ENCODE measurements around the gene MLN. TPM values are rescaled to one million over a fixed set of nuclear protein-coding genes. Genes with fewer than 3 reads are reported as not detected.

The MLN gene
- total RNA-seq, 1 experiment from 2014 or later, result not detected

DNA sequence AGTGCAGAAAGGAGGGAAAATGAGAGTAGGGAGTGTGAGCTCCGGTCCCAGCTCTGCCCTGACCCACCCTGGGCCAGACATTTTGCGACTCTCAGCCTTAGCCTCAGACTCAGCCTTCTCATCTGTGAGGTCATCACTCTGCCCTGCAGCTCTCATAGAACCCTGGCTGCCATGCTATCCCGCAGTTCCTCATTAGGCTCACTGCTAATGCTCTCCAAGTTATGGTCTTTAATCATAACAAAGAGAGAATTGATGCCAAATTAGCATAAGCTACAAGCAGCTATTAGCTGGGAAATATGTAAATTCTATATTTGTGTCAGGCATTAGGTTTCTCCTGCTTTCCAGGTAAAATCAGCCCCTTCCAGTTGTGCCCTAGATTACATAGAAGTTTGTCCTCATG, 46.5 kb upstream of the MLN start:
- H3K27ac ChIP-seq (ENCODE audit: insufficient read length, low read depth, low read length), result no peak overlapping the region
- Mint-ChIP-seq H3K27ac (no peak overlapping the region; a peak in 1 of 7 replicates), H3K4me3 (no peak overlapping the region), H3K9me3 (no peaks in the 10 kb centered on the region), H3K27me3 (ENCODE audit: low read depth) (peaks cover 3% of the 10 kb centered on the region), H3K36me3 (ENCODE audit: insufficient read depth in 1 of 3, low read depth in 3 of 3) (no peaks in the 10 kb centered on the region), H3K4me1 (peaks cover 22 to 24% of the 10 kb centered on the region in 2 experiments)
- no peak overlapping the region for H3T11ph ChIP-seq (ENCODE audit: low read length)
- H3K9ac ChIP-seq (ENCODE audit: extremely low read depth, insufficient read length, low read length), result no peak overlapping the region
- no peaks in the 10 kb centered on the region for H3K79me2 ChIP-seq (ENCODE audit: insufficient read depth, low read length)
- H3K23me2 ChIP-seq (ENCODE audit: insufficient read length, low read depth, low read length, poor library complexity, severe bottlenecking), result no peaks in the 10 kb centered on the region
- no peak overlapping the region for H2AFZ ChIP-seq (ENCODE audit: low read length)
- no peak overlapping the region for H2BK12ac ChIP-seq (ENCODE audit: insufficient read length, low read depth, low read length)
- no peaks in the 10 kb centered on the region for H4K20me1 ChIP-seq (ENCODE audit: control insufficient read depth, insufficient read depth, insufficient read length)
- no peak overlapping the region for H4K8ac ChIP-seq (replicated peaks; ENCODE audit: insufficient read length, low read depth, low read length)
- H2BK20ac ChIP-seq (ENCODE audit: low read depth, low read length, poor library complexity, severe bottlenecking), result no peak overlapping the region
- H3K4ac ChIP-seq (ENCODE audit: low read depth, low read length), result no peak overlapping the region
- H3K23ac ChIP-seq (ENCODE audit: insufficient read length, low read depth, low read length), result no peak overlapping the region
- H2AK5ac ChIP-seq (ENCODE audit: insufficient read length, low read length), result no peak overlapping the region
- TF ChIP-seq, protein P1, sequence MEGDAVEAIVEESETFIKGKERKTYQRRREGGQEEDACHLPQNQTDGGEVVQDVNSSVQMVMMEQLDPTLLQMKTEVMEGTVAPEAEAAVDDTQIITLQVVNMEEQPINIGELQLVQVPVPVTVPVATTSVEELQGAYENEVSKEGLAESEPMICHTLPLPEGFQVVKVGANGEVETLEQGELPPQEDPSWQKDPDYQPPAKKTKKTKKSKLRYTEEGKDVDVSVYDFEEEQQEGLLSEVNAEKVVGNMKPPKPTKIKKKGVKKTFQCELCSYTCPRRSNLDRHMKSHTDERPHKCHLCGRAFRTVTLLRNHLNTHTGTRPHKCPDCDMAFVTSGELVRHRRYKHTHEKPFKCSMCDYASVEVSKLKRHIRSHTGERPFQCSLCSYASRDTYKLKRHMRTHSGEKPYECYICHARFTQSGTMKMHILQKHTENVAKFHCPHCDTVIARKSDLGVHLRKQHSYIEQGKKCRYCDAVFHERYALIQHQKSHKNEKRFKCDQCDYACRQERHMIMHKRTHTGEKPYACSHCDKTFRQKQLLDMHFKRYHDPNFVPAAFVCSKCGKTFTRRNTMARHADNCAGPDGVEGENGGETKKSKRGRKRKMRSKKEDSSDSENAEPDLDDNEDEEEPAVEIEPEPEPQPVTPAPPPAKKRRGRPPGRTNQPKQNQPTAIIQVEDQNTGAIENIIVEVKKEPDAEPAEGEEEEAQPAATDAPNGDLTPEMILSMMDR (conservative IDR thresholded peaks at IDR 0.05), result no peak
- no peak overlapping the region for H3K56ac ChIP-seq (ENCODE audit: insufficient read length, low read depth, low read length)
- no CpG with 5 or more reads among the region's 3 CpGs for WGBS (ENCODE audit: extremely low coverage, insufficient read length, low lambda C conversion rate)
- no peak overlapping the region for H4K5ac ChIP-seq (ENCODE audit: insufficient read length, low read depth, low read length)
- no peaks in the 10 kb centered on the region for H3K79me1 ChIP-seq (ENCODE audit: insufficient read depth, low read depth, low read length, poor library complexity, severe bottlenecking)
- H4K91ac ChIP-seq (ENCODE audit: insufficient read length, low read depth, low read length), result no peak overlapping the region
- H3K18ac ChIP-seq (ENCODE audit: insufficient read length, low read depth, low read length), result no peak overlapping the region
- H2BK120ac ChIP-seq (ENCODE audit: low read depth, low read length, poor library complexity, severe bottlenecking), result no peak overlapping the region
- H2BK5ac ChIP-seq (ENCODE audit: insufficient read length, low read length), result no peak overlapping the region
- no peak for DNase-seq
- H3K4me1 ChIP-seq (ENCODE audit: insufficient read depth, low read length), result no peaks in the 10 kb centered on the region
- H3K27me3 ChIP-seq (ENCODE audit: insufficient read depth, low read length), result no peaks in the 10 kb centered on the region
- no peak overlapping the region for H3K4me2 ChIP-seq (ENCODE audit: insufficient read depth, insufficient read length, low read length)
- no peaks in the 10 kb centered on the region for H3K9me3 ChIP-seq (ENCODE audit: control insufficient read depth, low read depth, low read length)
- no peak overlapping the region for H3K14ac ChIP-seq (ENCODE audit: insufficient read depth, low read length)
- H2BK15ac ChIP-seq (ENCODE audit: low read depth, low read length), result no peak overlapping the region

Measured in H9 (cell line).